Gastrocnemius medialis (tissue), 4 donors: ENCODE data around the gene HAO2. TPM values are rescaled to one million over a fixed set of nuclear protein-coding genes. Genes with fewer than 3 reads are reported as not detected.

Experiments used
- ATAC-seq, 2 donors: fragments of 150-250 bp; one replicate each; pipeline ENCODE4 v1.9.1; 2016
- DNase-seq, 2 donors: peaks; one replicate each; pipeline ENCODE4 v3.0.0-alpha.2; 2019
- H3K27ac ChIP-seq, 4 donors: fragments of 200-600 bp; sonication (generic); 1 replicate in 1 of 4; 2 replicates in 3 of 4; pipeline ENCODE4 v1.5.1; 2016 to 2018; ENCODE audit warnings: mild to moderate bottlenecking in 2 of 4, moderate library complexity in 1 of 4
- H3K27me3 ChIP-seq, 3 donors: fragments of 200-600 bp; sonication (generic) in 2 of 3; 1 replicate in 1 of 3; 2 replicates in 2 of 3; pipeline versions ENCODE4 v1.5.1 to v1.6.0; 2016 to 2019; ENCODE audit warnings: mild to moderate bottlenecking in 1 of 3, moderate library complexity in 1 of 3
- H3K36me3 ChIP-seq, 2 donors: fragments of 200-600 bp; sonication (generic) in 1 of 2; one replicate each; pipeline ENCODE4 v1.5.1; 2017 to 2018
- H3K4me1 ChIP-seq, 2 donors: fragments of 200-600 bp; sonication (generic) in 1 of 2; one replicate each; pipeline ENCODE4 v1.5.1; 2016 to 2017; ENCODE audit warnings: mild to moderate bottlenecking in 2 of 2
- H3K4me3 ChIP-seq, 4 donors: fragments of 200-600 bp; sonication (generic) in 3 of 4; 1 replicate in 1 of 4; 2 replicates in 3 of 4; pipeline ENCODE4 v1.5.1; 2016 to 2019; ENCODE audit warnings: mild to moderate bottlenecking in 2 of 4
- H3K9me3 ChIP-seq, 3 donors: fragments of 200-600 bp; sonication (generic) in 2 of 3; 1 replicate in 1 of 3; 2 replicates in 2 of 3; pipeline ENCODE4 v1.5.1; 2016 to 2019
- POLR2A ChIP-seq, 2 donors: fragments of 450-650 bp; IDR thresholded peaks; one replicate each; pipeline ENCODE4 v1.6.1; 2017; ENCODE audit warnings: antibody characterized with exemption in 2 of 2, mild to moderate bottlenecking in 2 of 2, moderate library complexity in 2 of 2
- in situ Hi-C, 4 donors: fragments of 200-750 bp; cut with MboI; loops; one replicate each; pipeline versions ENCODE4 v1.15.0 to v1.8.0; 2017; ENCODE audit warnings: low sequenced_read_pairs in 4 of 4
- intact Hi-C: fragments of 100-400 bp; cut with DNase I; formaldehyde crosslinking; loops from one replicate; pipeline ENCODE4 v1.15.1; 2023; ENCODE audit warnings: low total_unique reads
- total RNA-seq, 4 donors: library from RNA; depleted of rRNA; stranded (reverse); fragments of >200 nt; gene quantifications; one replicate each; pipeline versions ENCODE4 v1.1.0 to v1.2.3, GENCODE V29; 2016
- TF ChIP-seq, protein P1 (sequence below), 5 experiments: fragments of 450-650 bp in 3 of 5; fragments of 200-600 bp in 2 of 5; sonication (generic) in 2 of 5; IDR thresholded peaks in 4 of 5; conservative IDR thresholded peaks in 1 of 5; 1 replicate in 4 of 5; 2 replicates in 1 of 5; pipeline ENCODE4 v1.5.1; 2016 to 2019; ENCODE audit warnings: antibody characterized with exemption in 5 of 5, mild to moderate bottlenecking in 3 of 5, moderate library complexity in 3 of 5

The HAO2 gene
- total RNA-seq, 4 donors from 2014 or later, result 0.18 TPM; not detected in 3

- no peak for TF ChIP-seq POLR2A (IDR thresholded peaks at IDR 0.05)
- TF ChIP-seq, protein P1, sequence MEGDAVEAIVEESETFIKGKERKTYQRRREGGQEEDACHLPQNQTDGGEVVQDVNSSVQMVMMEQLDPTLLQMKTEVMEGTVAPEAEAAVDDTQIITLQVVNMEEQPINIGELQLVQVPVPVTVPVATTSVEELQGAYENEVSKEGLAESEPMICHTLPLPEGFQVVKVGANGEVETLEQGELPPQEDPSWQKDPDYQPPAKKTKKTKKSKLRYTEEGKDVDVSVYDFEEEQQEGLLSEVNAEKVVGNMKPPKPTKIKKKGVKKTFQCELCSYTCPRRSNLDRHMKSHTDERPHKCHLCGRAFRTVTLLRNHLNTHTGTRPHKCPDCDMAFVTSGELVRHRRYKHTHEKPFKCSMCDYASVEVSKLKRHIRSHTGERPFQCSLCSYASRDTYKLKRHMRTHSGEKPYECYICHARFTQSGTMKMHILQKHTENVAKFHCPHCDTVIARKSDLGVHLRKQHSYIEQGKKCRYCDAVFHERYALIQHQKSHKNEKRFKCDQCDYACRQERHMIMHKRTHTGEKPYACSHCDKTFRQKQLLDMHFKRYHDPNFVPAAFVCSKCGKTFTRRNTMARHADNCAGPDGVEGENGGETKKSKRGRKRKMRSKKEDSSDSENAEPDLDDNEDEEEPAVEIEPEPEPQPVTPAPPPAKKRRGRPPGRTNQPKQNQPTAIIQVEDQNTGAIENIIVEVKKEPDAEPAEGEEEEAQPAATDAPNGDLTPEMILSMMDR (IDR thresholded peaks at IDR 0.05 in 4 of 5, conservative IDR thresholded peaks at IDR 0.05 in 1 of 5), result no peak
- intact Hi-C loops (no loop called here), in situ Hi-C loops (no loop called here)
- no peak overlapping the region for H3K4me3 ChIP-seq
- ATAC-seq, result no peak
- no peak for DNase-seq
- H3K4me1 ChIP-seq, result no peaks in the 10 kb centered on the region
- H3K27ac ChIP-seq, result no peak overlapping the region
- no peaks in the 10 kb centered on the region for H3K27me3 ChIP-seq
- H3K9me3 ChIP-seq, result no peaks in the 10 kb centered on the region
- no peaks in the 10 kb centered on the region for H3K36me3 ChIP-seq
Measured at GRCh38 chr1:119338757-119339156, 29.8 kb upstream of the HAO2 start.

DNA sequence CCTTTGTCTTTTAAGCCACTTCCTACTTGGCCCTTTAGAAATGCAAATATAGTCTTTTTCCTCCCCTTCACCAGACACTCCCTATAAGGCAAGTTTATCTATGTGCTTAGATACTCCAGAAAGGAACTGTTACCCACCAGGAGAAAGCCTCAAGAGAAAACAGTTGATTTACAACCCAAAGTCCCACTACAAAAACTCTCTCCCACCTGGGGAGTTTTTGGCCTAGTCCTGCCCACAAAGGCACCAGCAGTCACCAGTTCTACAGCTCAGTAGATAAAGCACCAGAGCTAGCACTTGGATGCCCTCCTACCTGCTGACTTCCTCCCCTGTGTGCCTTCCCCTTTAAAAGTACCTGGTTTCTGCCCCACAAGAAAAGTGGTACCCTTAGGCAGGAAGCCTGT is 27.7 kb upstream of the HAO2 start:
- ATAC-seq, result no peak
- intact Hi-C loops, result no loop called here
- in situ Hi-C loops, result no loop called here

GRCh38 chr1:119341372-119341947 is 27.1 kb upstream of the HAO2 start:
- H3K9me3 ChIP-seq, result no peaks in the 10 kb centered on the region
- H3K4me1 ChIP-seq, result no peaks in the 10 kb centered on the region
- no peak overlapping the region for H3K27ac ChIP-seq
- intact Hi-C loops, result no loop called here
- in situ Hi-C loops, result no loop called here
- no peak overlapping the region for H3K4me3 ChIP-seq
- H3K27me3 ChIP-seq, result no peaks in the 10 kb centered on the region
- DNase-seq, result no peak
- H3K36me3 ChIP-seq, result no peaks in the 10 kb centered on the region
- no peak for TF ChIP-seq POLR2A (IDR thresholded peaks at IDR 0.05)
- TF ChIP-seq, protein P1 (IDR thresholded peaks at IDR 0.05 in 4 of 5, conservative IDR thresholded peaks at IDR 0.05 in 1 of 5), result no peak
- no peak for ATAC-seq

More for the DNA sequence above, 27.7 kb upstream of the HAO2 start:
- Histone ChIP-seq H3K4me3 (no peak overlapping the region), H3K9me3 (no peaks in the 10 kb centered on the region), H3K4me1 (no peaks in the 10 kb centered on the region), H3K27ac (no peak overlapping the region), H3K27me3 (no peaks in the 10 kb centered on the region), H3K36me3 (no peaks in the 10 kb centered on the region)
- no peak for DNase-seq
- no peak for TF ChIP-seq POLR2A (IDR thresholded peaks at IDR 0.05)
- TF ChIP-seq, protein P1 (IDR thresholded peaks at IDR 0.05 in 4 of 5, conservative IDR thresholded peaks at IDR 0.05 in 1 of 5), result no peak

DNA sequence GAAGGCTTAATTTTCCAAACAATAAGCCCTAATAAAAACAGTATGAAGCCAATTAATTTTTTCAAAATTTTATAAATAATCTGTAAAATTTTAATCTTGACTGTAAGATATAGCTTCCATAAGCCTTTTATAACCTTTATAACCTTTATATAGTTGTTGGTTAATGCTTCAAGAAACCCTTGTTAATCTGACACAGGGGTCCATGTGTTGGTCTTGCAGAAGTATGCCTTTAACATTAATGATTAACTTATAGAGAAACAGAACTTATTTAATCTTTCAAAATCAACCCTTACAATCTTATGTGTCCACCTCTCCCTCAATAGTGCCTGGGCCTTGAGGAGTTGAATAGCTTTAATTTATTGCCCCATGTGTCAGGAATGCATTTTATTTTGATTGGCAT is 23.2 kb upstream of the HAO2 start:
- TF ChIP-seq, protein P1 (IDR thresholded peaks at IDR 0.05 in 4 of 5, conservative IDR thresholded peaks at IDR 0.05 in 1 of 5), result no peak
- TF ChIP-seq POLR2A (IDR thresholded peaks at IDR 0.05), result no peak
- no peaks in the 10 kb centered on the region for H3K4me1 ChIP-seq
- intact Hi-C loops, result no loop called here
- in situ Hi-C loops, result no loop called here
- no peaks in the 10 kb centered on the region for H3K27me3 ChIP-seq
- ATAC-seq (no peak), DNase-seq (no peak)
- H3K27ac ChIP-seq, result no peak overlapping the region
- no peak overlapping the region for H3K4me3 ChIP-seq
- no peaks in the 10 kb centered on the region for H3K36me3 ChIP-seq
- no peaks in the 10 kb centered on the region for H3K9me3 ChIP-seq

- DNase-seq (no peak), ATAC-seq (no peak)
- no peak overlapping the region for H3K4me3 ChIP-seq
- H3K27me3 ChIP-seq, result no peaks in the 10 kb centered on the region
- no peaks in the 10 kb centered on the region for H3K4me1 ChIP-seq
- H3K27ac ChIP-seq, result no peak overlapping the region
- TF ChIP-seq POLR2A (IDR thresholded peaks at IDR 0.05), result no peak
- TF ChIP-seq, protein P1 (IDR thresholded peaks at IDR 0.05 in 4 of 5, conservative IDR thresholded peaks at IDR 0.05 in 1 of 5), result no peak
- in situ Hi-C loops (no loop called here), intact Hi-C loops (no loop called here)
- H3K36me3 ChIP-seq, result no peaks in the 10 kb centered on the region
- no peaks in the 10 kb centered on the region for H3K9me3 ChIP-seq
Measured at GRCh38 chr1:119347858-119348257, 20.7 kb upstream of the HAO2 start.
